KBM-7 (cell line): ENCODE data around the gene CPA5.

Source experiments
- DNase-seq: peaks from one replicate; pipeline ENCODE4 v3.0.0-alpha.2; 2015
- in situ Hi-C: fragments of 300-500 bp; cut with MboI; formaldehyde crosslinking; loops from 2 replicates; pipeline ENCODE4 v1.14.3; 2020; ENCODE audit warnings: low sequenced_read_pairs, low pct_unique_long_range_greater_than_20kb, mixed read lengths

CPA5 gene

GRCh38 chr7:130329681-130330080 lies 14.9 kb upstream of the CPA5 start:
- no peak for DNase-seq
- in situ Hi-C loops = no loop called here

GRCh38 chr7:130332259-130333053 lies 12.2 kb upstream of the CPA5 start:
- in situ Hi-C loops = no loop called here
- no peak for DNase-seq

GRCh38 chr7:130333832-130334231 lies 10.8 kb upstream of the CPA5 start:
- DNase-seq = no peak
- in situ Hi-C loops = no loop called here

GRCh38 chr7:130334274-130334673 lies 10.3 kb upstream of the CPA5 start:
- in situ Hi-C loops = no loop called here
- no peak for DNase-seq

- no peak for DNase-seq
- in situ Hi-C loops = no loop called here
Observed at GRCh38 chr7:130337410-130337971, 7.1 kb upstream of the CPA5 start.

GRCh38 chr7:130338233-130338632 lies 6.4 kb upstream of the CPA5 start:
- in situ Hi-C loops = no loop called here
- DNase-seq = no peak

GRCh38 chr7:130341882-130342281 lies 2.7 kb upstream of the CPA5 start:
- no peak for DNase-seq
- in situ Hi-C loops = no loop called here

- DNase-seq = no peak
- in situ Hi-C loops = no loop called here
Observed at GRCh38 chr7:130342701-130343380, 1.8 kb upstream of the CPA5 start.

GRCh38 chr7:130345136-130345535 lies 520 bp downstream of the CPA5 start:
- no peak for DNase-seq

GRCh38 chr7:130345725-130346124 lies 1.1 kb downstream of the CPA5 start:
- in situ Hi-C loops = no loop called here
- no peak for DNase-seq

More at GRCh38 chr7:130345136-130345535, 520 bp downstream of the CPA5 start:
- in situ Hi-C loops = no loop called here

GRCh38 chr7:130346177-130346905 lies 1.7 kb downstream of the CPA5 start:
- in situ Hi-C loops = no loop called here
- DNase-seq = no peak

- in situ Hi-C loops = no loop called here
- no peak for DNase-seq
Observed at GRCh38 chr7:130346941-130347340, 2.3 kb downstream of the CPA5 start.

- DNase-seq = peak; percentile 69
- in situ Hi-C loops = no loop called here
Observed at GRCh38 chr7:130349911-130350782, 5.5 kb downstream of the CPA5 start.

GRCh38 chr7:130350945-130351790 lies 6.6 kb downstream of the CPA5 start:
- in situ Hi-C loops = no loop called here
- no peak for DNase-seq

- DNase-seq = no peak
- in situ Hi-C loops = no loop called here
Observed at GRCh38 chr7:130351791-130352090, 7.1 kb downstream of the CPA5 start.

- in situ Hi-C loops = no loop called here
- DNase-seq = no peak
Observed at GRCh38 chr7:130352194-130353074, 7.8 kb downstream of the CPA5 start.

GRCh38 chr7:130353196-130353595 lies 8.6 kb downstream of the CPA5 start:
- DNase-seq = no peak
- in situ Hi-C loops = no loop called here
